OCI-LY7 (cell line): Measurements from ENCODE around the gene CACNA2D2.

Experiments used
- CTCF ChIP-seq: fragments of 200-600 bp; sonication (generic); conservative IDR thresholded peaks from 2 replicates; pipeline ENCODE4 v1.5.1; 2014; ENCODE audit warnings: mild to moderate bottlenecking, antibody characterized with exemption, low read length, moderate library complexity, mixed read lengths
- EZH2phosphoT487 ChIP-seq: fragments of 200-600 bp; sonication (generic); IDR thresholded peaks from 2 replicates; pipeline ENCODE4 v1.6.1; 2018; ENCODE audit warnings: low read depth, borderline replicate concordance, mild to moderate bottlenecking, mixed run types, antibody characterized with exemption, low read length, moderate library complexity, mixed read lengths

GRCh38 chr3:50330330-50330729 lies 173.1 kb downstream of the CACNA2D2 start:
- TF ChIP-seq CTCF (no peak), EZH2phosphoT487 (no peak)
